Measurements from ENCODE around the gene KCNMA1.
A peak's percentile ranks its signal among the peaks of the same experiment; 100 is the strongest.

Gene KCNMA1

DNA sequence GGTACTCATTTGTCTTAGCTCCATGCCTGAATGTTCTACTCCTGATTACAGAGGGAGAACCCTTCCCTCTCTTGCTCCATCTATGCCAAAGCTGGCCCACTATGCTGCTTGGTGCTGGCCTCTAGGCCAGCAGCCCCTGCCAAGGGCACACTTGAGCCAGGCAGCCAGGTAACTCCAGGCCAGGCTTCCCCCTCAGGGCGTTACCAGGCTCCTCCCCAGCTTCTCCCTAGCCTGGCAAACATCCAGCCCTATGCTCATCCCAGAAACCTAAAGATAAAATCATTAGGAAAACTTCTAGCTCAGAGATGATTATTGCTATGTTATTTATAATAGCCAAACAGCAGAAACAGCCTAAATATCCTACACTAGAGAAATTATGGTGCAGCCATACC is 103.7 kb downstream of the KCNMA1 start:
- peaks cover 17% of the 10 kb centered on the region for H3K79me1 ChIP-seq (replicated peaks; ENCODE audit: low read length, poor library complexity, severe bottlenecking)
- no peak overlapping the region for H4K91ac ChIP-seq (ENCODE audit: low read length)
- no peak overlapping the region for H4K8ac ChIP-seq (ENCODE audit: low read length)
- peak overlapping the region; percentile 18 for H2AK5ac ChIP-seq (ENCODE audit: low read length, severe bottlenecking)
- no peak overlapping the region for H3K4me3 ChIP-seq (ENCODE audit: insufficient read depth in 1 of 2, low read depth in 1 of 2, low read length in 2 of 2)
- WGBS = no CpG with 5 or more reads among the region's 1 CpG
- H2BK120ac ChIP-seq (ENCODE audit: low read depth, low read length) = no peak overlapping the region
- no peak overlapping the region for H2BK5ac ChIP-seq (ENCODE audit: low read depth, low read length, poor library complexity, severe bottlenecking)
- no peak overlapping the region for H3K9ac ChIP-seq (ENCODE audit: low read length)
- H3K27me3 ChIP-seq (ENCODE audit: control insufficient read depth in 1 of 2, insufficient read depth in 1 of 2, low read length in 2 of 2) = no peaks in the 10 kb centered on the region
- peak overlapping the region; percentile 15 for H2BK15ac ChIP-seq (ENCODE audit: low read depth, poor library complexity, severe bottlenecking)
- peaks cover 28% of the 10 kb centered on the region for H3K4me1 ChIP-seq (ENCODE audit: control insufficient read depth, insufficient read depth, low read depth, low read length)
- H3K36me3 ChIP-seq (ENCODE audit: control insufficient read depth in 1 of 2, insufficient read depth in 2 of 2, low read depth in 1 of 2, low read length in 2 of 2) = peaks cover 0 to 2% of the 10 kb centered on the region in 2 experiments
- no peak overlapping the region for H3K18ac ChIP-seq (ENCODE audit: low read depth in 1 of 2, low read length in 2 of 2)
- DNase-seq = no peak
- H2AFZ ChIP-seq (ENCODE audit: low read depth, low read length) = no peak overlapping the region
- H3K4ac ChIP-seq (ENCODE audit: low read depth in 1 of 2, low read length in 2 of 2) = no peak overlapping the region
- H2BK12ac ChIP-seq (ENCODE audit: low read length in 2 of 2) = peak overlapping the region; percentile 7 to 9
- H3K4me2 ChIP-seq (ENCODE audit: low read length, poor library complexity, severe bottlenecking) = no peak overlapping the region
- H3K27ac ChIP-seq (ENCODE audit: low read length, poor library complexity, severe bottlenecking) = peak overlapping the region; percentile 72
- no peak overlapping the region for H3K14ac ChIP-seq (ENCODE audit: low read length in 2 of 2)
- H3K9me3 ChIP-seq (ENCODE audit: control insufficient read depth, low read length) = no peaks in the 10 kb centered on the region
- no peak overlapping the region for H3K23ac ChIP-seq (ENCODE audit: low read length in 2 of 2)

- Histone ChIP-seq H2BK5ac (ENCODE audit: low read depth, low read length, poor library complexity, severe bottlenecking) (no peak overlapping the region), H3K14ac (ENCODE audit: low read length in 2 of 2) (no peak overlapping the region), H2BK12ac (ENCODE audit: low read length in 2 of 2) (peak overlapping the region; percentile 7 to 9), H2BK15ac (ENCODE audit: low read depth, poor library complexity, severe bottlenecking) (no peak overlapping the region), H2AK5ac (ENCODE audit: low read length, severe bottlenecking) (peak overlapping the region; percentile 18), H3K4me1 (ENCODE audit: control insufficient read depth, insufficient read depth, low read depth, low read length) (peaks cover 28% of the 10 kb centered on the region), H3K36me3 (ENCODE audit: control insufficient read depth in 1 of 2, insufficient read depth in 2 of 2, low read depth in 1 of 2, low read length in 2 of 2) (peaks cover 0 to 2% of the 10 kb centered on the region in 2 experiments), H3K79me1 (replicated peaks; ENCODE audit: low read length, poor library complexity, severe bottlenecking) (peaks cover 15% of the 10 kb centered on the region), H3K18ac (ENCODE audit: low read depth in 1 of 2, low read length in 2 of 2) (peak overlapping the region in 1 of 2 experiments; percentile 59), H4K8ac (ENCODE audit: low read length) (no peak overlapping the region), H4K91ac (ENCODE audit: low read length) (no peak overlapping the region), H3K27ac (ENCODE audit: low read length, poor library complexity, severe bottlenecking) (peak overlapping the region; percentile 72), H3K4me2 (ENCODE audit: low read length, poor library complexity, severe bottlenecking) (peak overlapping the region; percentile 17), H2BK120ac (ENCODE audit: low read depth, low read length) (no peak overlapping the region), H3K9ac (ENCODE audit: low read length) (no peak overlapping the region), H3K23ac (ENCODE audit: low read length in 2 of 2) (no peak overlapping the region), H3K27me3 (ENCODE audit: control insufficient read depth in 1 of 2, insufficient read depth in 1 of 2, low read length in 2 of 2) (no peaks in the 10 kb centered on the region), H2AFZ (ENCODE audit: low read depth, low read length) (no peak overlapping the region), H3K4me3 (ENCODE audit: insufficient read depth in 1 of 2, low read depth in 1 of 2, low read length in 2 of 2) (no peak overlapping the region), H3K4ac (ENCODE audit: low read depth in 1 of 2, low read length in 2 of 2) (peak overlapping the region in 1 of 2 experiments; percentile 7), H3K9me3 (ENCODE audit: control insufficient read depth, low read length) (no peaks in the 10 kb centered on the region)
- DNase-seq = no peak
- 82% methylated on average over 5 of the region's 6 CpGs for WGBS
Observed at GRCh38 chr10:77533146-77533886, 104.3 kb downstream of the KCNMA1 start.

GRCh38 chr10:77532068-77532467 is 105.5 kb downstream of the KCNMA1 start:
- Histone ChIP-seq H3K4me3 (ENCODE audit: insufficient read depth in 1 of 2, low read depth in 1 of 2, low read length in 2 of 2) (no peak overlapping the region), H3K4me2 (ENCODE audit: low read length, poor library complexity, severe bottlenecking) (peak overlapping the region; percentile 0), H3K27me3 (ENCODE audit: control insufficient read depth in 1 of 2, insufficient read depth in 1 of 2, low read length in 2 of 2) (no peaks in the 10 kb centered on the region), H3K18ac (ENCODE audit: low read depth in 1 of 2, low read length in 2 of 2) (peak overlapping the region; percentile 67 to 75), H3K4me1 (ENCODE audit: control insufficient read depth, insufficient read depth, low read depth, low read length) (peaks cover 28% of the 10 kb centered on the region), H2AK5ac (ENCODE audit: low read length, severe bottlenecking) (peak overlapping the region; percentile 6), H3K27ac (ENCODE audit: low read length, poor library complexity, severe bottlenecking) (peak overlapping the region; percentile 89), H2BK5ac (ENCODE audit: low read depth, low read length, poor library complexity, severe bottlenecking) (no peak overlapping the region), H2BK120ac (ENCODE audit: low read depth, low read length) (no peak overlapping the region), H3K23ac (ENCODE audit: low read length in 2 of 2) (peak overlapping the region in 1 of 2 experiments; percentile 81), H2BK15ac (ENCODE audit: low read depth, poor library complexity, severe bottlenecking) (no peak overlapping the region), H3K9ac (ENCODE audit: low read length) (peak overlapping the region; percentile 47), H4K8ac (ENCODE audit: low read length) (peak overlapping the region; percentile 66), H3K9me3 (ENCODE audit: control insufficient read depth, low read length) (no peaks in the 10 kb centered on the region), H3K4ac (ENCODE audit: low read depth in 1 of 2, low read length in 2 of 2) (peak overlapping the region in 1 of 2 experiments; percentile 40), H4K91ac (ENCODE audit: low read length) (peak overlapping the region; percentile 84), H3K36me3 (ENCODE audit: control insufficient read depth in 1 of 2, insufficient read depth in 2 of 2, low read depth in 1 of 2, low read length in 2 of 2) (no peaks in the 10 kb centered on the region), H2AFZ (ENCODE audit: low read depth, low read length) (no peak overlapping the region), H2BK12ac (ENCODE audit: low read length in 2 of 2) (peak overlapping the region; percentile 12 to 51), H3K79me1 (replicated peaks; ENCODE audit: low read length, poor library complexity, severe bottlenecking) (peaks cover 17% of the 10 kb centered on the region), H3K14ac (ENCODE audit: low read length in 2 of 2) (no peak overlapping the region)
- peak; percentile 83 for DNase-seq
- WGBS = 67% methylated on average over 9 of the region's 12 CpGs

DNA sequence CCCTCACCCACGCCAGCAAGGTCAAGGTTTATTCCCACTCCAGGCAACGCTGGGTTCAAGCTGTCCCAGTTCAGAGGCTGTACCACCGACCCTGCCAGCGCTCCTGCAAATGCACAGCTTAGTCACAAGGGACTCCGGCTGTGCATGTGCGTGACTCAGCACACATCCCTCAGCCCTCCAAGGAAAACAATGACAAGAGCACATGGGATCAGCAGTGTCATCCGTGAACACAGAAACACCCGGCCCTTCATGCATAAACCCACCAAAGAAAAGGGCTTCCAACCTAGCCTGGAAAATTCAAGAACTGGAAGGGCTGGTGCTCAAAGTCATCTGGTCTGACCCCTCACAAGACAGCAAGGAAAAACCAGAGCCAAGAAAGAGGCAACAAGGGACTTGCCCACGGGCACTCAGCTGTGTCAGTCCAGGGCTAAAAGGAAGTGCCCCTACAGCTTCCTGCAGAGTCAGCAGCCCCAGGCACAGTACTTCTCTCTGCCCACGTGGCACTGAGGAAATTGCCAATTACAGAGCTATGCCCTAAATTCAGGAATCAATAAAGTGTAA is 106.1 kb downstream of the KCNMA1 start:
- no peak overlapping the region for H2BK120ac ChIP-seq (ENCODE audit: low read depth, low read length)
- H3K27me3 ChIP-seq (ENCODE audit: control insufficient read depth in 1 of 2, insufficient read depth in 1 of 2, low read length in 2 of 2) = no peaks in the 10 kb centered on the region
- 0% methylated on average over 10 of the region's 10 CpGs for WGBS
- H3K23ac ChIP-seq (ENCODE audit: low read length in 2 of 2) = no peak overlapping the region
- H3K79me1 ChIP-seq (replicated peaks; ENCODE audit: low read length, poor library complexity, severe bottlenecking) = peaks cover 14% of the 10 kb centered on the region
- peak overlapping the region; percentile 58 to 77 for H3K18ac ChIP-seq (ENCODE audit: low read depth in 1 of 2, low read length in 2 of 2)
- no peak overlapping the region for H2AFZ ChIP-seq (ENCODE audit: low read depth, low read length)
- peak overlapping the region; percentile 47 for H3K9ac ChIP-seq (ENCODE audit: low read length)
- no peaks in the 10 kb centered on the region for H3K36me3 ChIP-seq (ENCODE audit: control insufficient read depth in 1 of 2, insufficient read depth in 2 of 2, low read depth in 1 of 2, low read length in 2 of 2)
- H2BK15ac ChIP-seq (ENCODE audit: low read depth, poor library complexity, severe bottlenecking) = no peak overlapping the region
- peak overlapping the region; percentile 23 for H2AK5ac ChIP-seq (ENCODE audit: low read length, severe bottlenecking)
- no peak overlapping the region for H3K4me3 ChIP-seq (ENCODE audit: insufficient read depth in 1 of 2, low read depth in 1 of 2, low read length in 2 of 2)
- no peaks in the 10 kb centered on the region for H3K9me3 ChIP-seq (ENCODE audit: control insufficient read depth, low read length)
- peak; percentile 92 for DNase-seq
- H2BK12ac ChIP-seq (ENCODE audit: low read length in 2 of 2) = peak overlapping the region in 1 of 2 experiments; percentile 66
- peak overlapping the region; percentile 89 for H3K27ac ChIP-seq (ENCODE audit: low read length, poor library complexity, severe bottlenecking)
- H2BK5ac ChIP-seq (ENCODE audit: low read depth, low read length, poor library complexity, severe bottlenecking) = peak overlapping the region; percentile 48
- H4K91ac ChIP-seq (ENCODE audit: low read length) = peak overlapping the region; percentile 41
- H3K4ac ChIP-seq (ENCODE audit: low read depth in 1 of 2, low read length in 2 of 2) = peak overlapping the region in 1 of 2 experiments; percentile 64
- peaks cover 28% of the 10 kb centered on the region for H3K4me1 ChIP-seq (ENCODE audit: control insufficient read depth, insufficient read depth, low read depth, low read length)
- H3K14ac ChIP-seq (ENCODE audit: low read length in 2 of 2) = no peak overlapping the region
- peak overlapping the region; percentile 71 for H4K8ac ChIP-seq (ENCODE audit: low read length)
- peak overlapping the region; percentile 38 for H3K4me2 ChIP-seq (ENCODE audit: low read length, poor library complexity, severe bottlenecking)

Data from mesenchymal stem cell (in vitro differentiated cells and primary cell).